ENCODE measurements around the gene PEX1.
"Not testable (repeated sequence)": the region's sequence is repeated elsewhere in the genome, so short reads cannot be mapped to it uniquely, and the experiment has no call there.

- TF ChIP-seq CTCF (conservative IDR thresholded peaks at IDR 0.05 in 1 of 2, IDR thresholded peaks at IDR 0.05 in 1 of 2; ENCODE audit: low read depth in 1 of 2, low read length in 2 of 2); EZH2 (IDR thresholded peaks at IDR 0.05; ENCODE audit: low read length, missing control alignments): not testable (repeated sequence)
Observed at GRCh38 chr7:92475851-92476590, 52.3 kb downstream of the PEX1 start.

All from fibroblast of lung (primary cell).